Gastroesophageal sphincter (tissue), 3 donors: ENCODE data around the gene COL7A1.

Experiments used
- CTCF ChIP-seq, 4 experiments: fragments of 200-600 bp in 2 of 4; fragments of 450-650 bp in 2 of 4; sonication (generic) in 1 of 4; IDR thresholded peaks; one replicate each; pipeline ENCODE4 v1.5.1; 2017 to 2019; ENCODE audit warnings: antibody characterized with exemption in 4 of 4, mild to moderate bottlenecking in 2 of 4, moderate library complexity in 2 of 4
- EP300 ChIP-seq: sonication (generic); formaldehyde crosslinking; IDR thresholded peaks from one replicate; pipeline ENCODE4 v1.6.1; 2017; ENCODE audit warnings: antibody characterized with exemption, mild to moderate bottlenecking
- POLR2A ChIP-seq, 2 donors: fragments of 450-650 bp; IDR thresholded peaks; one replicate each; pipeline ENCODE4 v1.6.1; 2017; ENCODE audit warnings: antibody characterized with exemption in 2 of 2, mild to moderate bottlenecking in 2 of 2, moderate library complexity in 1 of 2
- POLR2AphosphoS5 ChIP-seq: sonication (generic); formaldehyde crosslinking; IDR thresholded peaks from one replicate; pipeline ENCODE4 v1.6.1; 2017; ENCODE audit warnings: antibody characterized with exemption

- TF ChIP-seq CTCF (IDR thresholded peaks at IDR 0.05) (no peak), POLR2A (IDR thresholded peaks at IDR 0.05) (no peak), EP300 (no peak), POLR2AphosphoS5 (no peak)
These were observed 27.6 kb downstream of the COL7A1 start for GRCh38 chr3:48567500-48567899.
